SJSA1 (cell line): ENCODE data around the gene SGCG. TPM values are rescaled to one million over a fixed set of nuclear protein-coding genes. Genes with fewer than 3 reads are reported as not detected.

ENCODE experiments used
- DNase-seq, 2 experiments: peaks; one replicate each; pipeline ENCODE4 v3.0.0-alpha.2; 2015 to 2020; ENCODE audit warnings: low spot score in 2 of 2, low read depth in 1 of 2
- H3K27ac ChIP-seq: fragments of 250-450 bp; sonication (Bioruptor Pico); 2 replicates; pipeline ENCODE4 v1.5.1; 2020; ENCODE audit warnings: mild to moderate bottlenecking, moderate library complexity
- H3K27me3 ChIP-seq: fragments of 250-450 bp; sonication (Bioruptor Pico); replicated peaks from 2 replicates; pipeline ENCODE4 v1.5.1; 2020; ENCODE audit warnings: mild to moderate bottlenecking, moderate library complexity
- H3K36me3 ChIP-seq: fragments of 250-450 bp; sonication (Bioruptor Pico); 2 replicates; pipeline ENCODE4 v1.5.1; 2020; ENCODE audit warnings: mild to moderate bottlenecking
- H3K4me1 ChIP-seq: fragments of 250-450 bp; sonication (Bioruptor Pico); replicated peaks from 2 replicates; pipeline ENCODE4 v1.6.1; 2021; ENCODE audit warnings: mild to moderate bottlenecking
- H3K4me3 ChIP-seq: fragments of 250-450 bp; sonication (Bioruptor Pico); 2 replicates; pipeline ENCODE4 v1.5.1; 2020; ENCODE audit warnings: mild to moderate bottlenecking
- H3K9me3 ChIP-seq: fragments of 250-450 bp; sonication (Bioruptor Pico); replicated peaks from 2 replicates; pipeline ENCODE4 v1.5.1; 2020; ENCODE audit warnings: mild to moderate bottlenecking
- total RNA-seq: library from RNA; depleted of rRNA; stranded (reverse); fragments of >200 nt; shearing (Covaris generic); gene quantifications from 2 replicates; pipeline ENCODE4 v1.2.3, GENCODE V29; 2014

Gene SGCG
- total RNA-seq, 1 experiment from 2014 or later, result not detected

- peak in 1 of 2 experiments; percentile 10 for DNase-seq
- Histone ChIP-seq H3K4me1 (peaks cover 46% of the 10 kb centered on the region), H3K27ac (no peak overlapping the region), H3K36me3 (no peaks in the 10 kb centered on the region), H3K27me3 (no peaks in the 10 kb centered on the region), H3K9me3 (no peaks in the 10 kb centered on the region), H3K4me3 (no peak overlapping the region)
Measured at GRCh38 chr13:23323946-23324709, 143.3 kb downstream of the SGCG start.

GRCh38 chr13:23325191-23325590 lies 144.4 kb downstream of the SGCG start:
- Histone ChIP-seq H3K27ac (no peak overlapping the region), H3K27me3 (no peaks in the 10 kb centered on the region), H3K9me3 (no peaks in the 10 kb centered on the region), H3K4me1 (peaks cover 36% of the 10 kb centered on the region), H3K4me3 (no peak overlapping the region), H3K36me3 (no peaks in the 10 kb centered on the region)
- no peak for DNase-seq

- H3K4me1 ChIP-seq, result no peaks in the 10 kb centered on the region
- no peak overlapping the region for H3K4me3 ChIP-seq
- no peaks in the 10 kb centered on the region for H3K27me3 ChIP-seq
- no peak for DNase-seq
- no peaks in the 10 kb centered on the region for H3K9me3 ChIP-seq
- H3K36me3 ChIP-seq, result peaks cover 30% of the 10 kb centered on the region
- H3K27ac ChIP-seq, result no peak overlapping the region
Measured at GRCh38 chr13:23330356-23330755, 149.6 kb downstream of the SGCG start.

- peaks cover 72% of the 10 kb centered on the region for H3K36me3 ChIP-seq
- no peaks in the 10 kb centered on the region for H3K4me1 ChIP-seq
- H3K27me3 ChIP-seq, result no peaks in the 10 kb centered on the region
- DNase-seq, result no peak
- no peaks in the 10 kb centered on the region; the same call in 1 of the 2 replicates for H3K9me3 ChIP-seq
- no peak overlapping the region for H3K4me3 ChIP-seq
- no peak overlapping the region for H3K27ac ChIP-seq
Measured at GRCh38 chr13:23339225-23339624, 158.4 kb downstream of the SGCG start.

- no peaks in the 10 kb centered on the region for H3K4me1 ChIP-seq
- H3K4me3 ChIP-seq, result no peak overlapping the region
- DNase-seq, result no peak
- no peaks in the 10 kb centered on the region for H3K9me3 ChIP-seq
- H3K27me3 ChIP-seq, result no peaks in the 10 kb centered on the region
- no peak overlapping the region for H3K27ac ChIP-seq
- H3K36me3 ChIP-seq, result peaks cover 52% of the 10 kb centered on the region
Measured at GRCh38 chr13:23344931-23345595, 164.3 kb downstream of the SGCG start.

GRCh38 chr13:23347601-23348000 lies 166.8 kb downstream of the SGCG start:
- H3K27ac ChIP-seq, result no peak overlapping the region
- no peaks in the 10 kb centered on the region for H3K27me3 ChIP-seq
- no peaks in the 10 kb centered on the region for H3K4me1 ChIP-seq
- peaks cover 56% of the 10 kb centered on the region for H3K36me3 ChIP-seq
- no peak overlapping the region for H3K4me3 ChIP-seq
- DNase-seq, result no peak
- no peaks in the 10 kb centered on the region for H3K9me3 ChIP-seq

GRCh38 chr13:23348262-23349127 lies 167.7 kb downstream of the SGCG start:
- Histone ChIP-seq H3K36me3 (peaks cover 62% of the 10 kb centered on the region), H3K9me3 (no peaks in the 10 kb centered on the region), H3K27me3 (no peaks in the 10 kb centered on the region), H3K27ac (no peak overlapping the region), H3K4me1 (no peaks in the 10 kb centered on the region), H3K4me3 (no peak overlapping the region)
- DNase-seq, result no peak

- H3K27ac ChIP-seq, result no peak overlapping the region
- no peak for DNase-seq
- H3K27me3 ChIP-seq, result no peaks in the 10 kb centered on the region
- H3K4me3 ChIP-seq, result no peak overlapping the region
- no peaks in the 10 kb centered on the region for H3K9me3 ChIP-seq
- peaks cover 63% of the 10 kb centered on the region for H3K36me3 ChIP-seq
- no peaks in the 10 kb centered on the region for H3K4me1 ChIP-seq
Measured at GRCh38 chr13:23349161-23349897, 168.6 kb downstream of the SGCG start.

GRCh38 chr13:23350009-23350408 lies 169.2 kb downstream of the SGCG start:
- no peaks in the 10 kb centered on the region for H3K27me3 ChIP-seq
- no peak overlapping the region for H3K27ac ChIP-seq
- peaks cover 69% of the 10 kb centered on the region for H3K36me3 ChIP-seq
- no peaks in the 10 kb centered on the region for H3K4me1 ChIP-seq
- no peak for DNase-seq
- H3K9me3 ChIP-seq, result no peaks in the 10 kb centered on the region
- no peak overlapping the region for H3K4me3 ChIP-seq

GRCh38 chr13:23352161-23352560 lies 171.4 kb downstream of the SGCG start:
- Histone ChIP-seq H3K27me3 (no peaks in the 10 kb centered on the region), H3K27ac (no peak overlapping the region), H3K9me3 (no peaks in the 10 kb centered on the region), H3K36me3 (peaks cover 80% of the 10 kb centered on the region), H3K4me1 (no peaks in the 10 kb centered on the region), H3K4me3 (no peak overlapping the region)
- no peak for DNase-seq

GRCh38 chr13:23354520-23354919 lies 173.7 kb downstream of the SGCG start:
- no peaks in the 10 kb centered on the region for H3K4me1 ChIP-seq
- no peaks in the 10 kb centered on the region for H3K9me3 ChIP-seq
- H3K27me3 ChIP-seq, result no peaks in the 10 kb centered on the region
- H3K4me3 ChIP-seq, result no peak overlapping the region
- H3K27ac ChIP-seq, result no peak overlapping the region
- no peak for DNase-seq
- peaks cover 72% of the 10 kb centered on the region for H3K36me3 ChIP-seq

- no peak overlapping the region for H3K27ac ChIP-seq
- H3K36me3 ChIP-seq, result peaks cover 58% of the 10 kb centered on the region
- H3K9me3 ChIP-seq, result no peaks in the 10 kb centered on the region
Measured at GRCh38 chr13:23356368-23356767, 175.6 kb downstream of the SGCG start.

GRCh38 chr13:23357349-23357748 lies 176.6 kb downstream of the SGCG start:
- no peak overlapping the region for H3K4me3 ChIP-seq
- no peaks in the 10 kb centered on the region for H3K27me3 ChIP-seq
- no peaks in the 10 kb centered on the region for H3K9me3 ChIP-seq
- H3K36me3 ChIP-seq, result peaks cover 49% of the 10 kb centered on the region
- no peaks in the 10 kb centered on the region for H3K4me1 ChIP-seq
- no peak overlapping the region for H3K27ac ChIP-seq
- no peak for DNase-seq

More at GRCh38 chr13:23356368-23356767, 175.6 kb downstream of the SGCG start:
- no peaks in the 10 kb centered on the region for H3K4me1 ChIP-seq
- H3K27me3 ChIP-seq, result no peaks in the 10 kb centered on the region
- no peak for DNase-seq
- H3K4me3 ChIP-seq, result no peak overlapping the region
